SK-N-SH (cell line): ENCODE measurements around the gene SNRNP35. TPM values are rescaled to one million over a fixed set of nuclear protein-coding genes. Genes with fewer than 3 reads are reported as not detected.

Experiments used
- CTCF ChIA-PET: fragments of 300-600, 350-600 bp; formaldehyde crosslinking; extraction: SDS; loops from one replicate; lab custom pipeline; 2021; lab: Yijun Ruan, JAX
- POLR2A ChIA-PET: fragments of 350-600 bp; sonication (Branson Sonifier 250); formaldehyde crosslinking; extraction: SDS; loops from one replicate; lab custom pipeline; 2020; ENCODE audit warnings: antibody characterized with exemption, inconsistent platforms; lab: Yijun Ruan, JAX
- DNase-seq: peaks from one replicate; pipeline ENCODE4 v3.0.0; 2012
- H2AFZ ChIP-seq: fragments of 200-600 bp; sonication (generic); 2 replicates; pipeline ENCODE4 v1.8.1; 2016; ENCODE audit warnings: antibody characterized with exemption, mild to moderate bottlenecking, low read depth
- H3F3A ChIP-seq: fragments of 200-600 bp; sonication (generic); replicated peaks from 2 replicates; pipeline ENCODE3; 2016; ENCODE audit warnings: antibody characterized with exemption, mild to moderate bottlenecking; ENCODE audit not compliant: insufficient read depth
- H3K27ac ChIP-seq, 2 experiments: fragments of 200-500 bp in 1 of 2; fragments of 200-600 bp in 1 of 2; sonication (Bioruptor generic) in 1 of 2; sonication (generic), shearing (Covaris generic) in 1 of 2; 2 replicates each; pipeline versions ENCODE4 v1.5.1 to v1.6.1; 2014 to 2016; ENCODE audit warnings: low read depth in 2 of 2, inconsistent platforms in 1 of 2, low read length in 1 of 2, mild to moderate bottlenecking in 1 of 2, mixed read lengths in 1 of 2
- H3K27me3 ChIP-seq: fragments of 200-600 bp; sonication (generic), shearing (Covaris generic); 2 replicates; pipeline ENCODE4 v1.6.1; 2016; ENCODE audit warnings: mixed run types; ENCODE audit not compliant: insufficient read depth
- H3K36me3 ChIP-seq, 2 experiments: fragments of 200-500 bp in 1 of 2; fragments of 200-600 bp in 1 of 2; sonication (Bioruptor generic) in 1 of 2; sonication (generic) in 1 of 2; replicated peaks in 1 of 2; 2 replicates each; pipeline versions ENCODE3 to v1.5.1; 2014 to 2016; ENCODE audit warnings: low read length in 1 of 2, mild to moderate bottlenecking in 1 of 2; ENCODE audit not compliant: insufficient read depth in 2 of 2, control insufficient read depth in 1 of 2
- H3K4me1 ChIP-seq, 2 experiments: fragments of 200-500 bp in 1 of 2; fragments of 200-600 bp in 1 of 2; sonication (Bioruptor generic) in 1 of 2; sonication (generic), shearing (Covaris generic) in 1 of 2; 2 replicates each; pipeline versions ENCODE4 v1.5.1 to v1.6.1; 2014 to 2016; ENCODE audit warnings: low read depth in 1 of 2, low read length in 1 of 2, mixed run types in 1 of 2; ENCODE audit not compliant: insufficient read depth in 2 of 2, control insufficient read depth in 1 of 2
- H3K4me2 ChIP-seq: fragments of 200-600 bp; sonication (generic), shearing (Covaris generic); 2 replicates; pipeline ENCODE4 v1.6.1; 2017; ENCODE audit warnings: mixed run types
- H3K4me3 ChIP-seq, 2 experiments: fragments of 200-500 bp in 1 of 2; fragments of 200-600 bp in 1 of 2; sonication (Bioruptor generic) in 1 of 2; sonication (generic), shearing (Covaris generic) in 1 of 2; 2 replicates each; pipeline versions ENCODE4 v1.5.1 to v1.8.1; 2014 to 2016; ENCODE audit warnings: low read depth in 2 of 2, inconsistent platforms in 1 of 2, low read length in 1 of 2, mild to moderate bottlenecking in 1 of 2, mixed read lengths in 1 of 2, moderate library complexity in 1 of 2
- H3K79me2 ChIP-seq: fragments of 200-600 bp; sonication (generic); 2 replicates; pipeline ENCODE4 v1.8.1; 2017; ENCODE audit warnings: mild to moderate bottlenecking; ENCODE audit not compliant: insufficient read depth
- H3K9ac ChIP-seq: fragments of 200-600 bp; sonication (generic); 2 replicates; pipeline ENCODE4 v1.6.1; 2017; ENCODE audit warnings: mixed run types
- H3K9me2 ChIP-seq: fragments of 200-600 bp; sonication (generic); 2 replicates; pipeline ENCODE4 v1.6.1; 2017; ENCODE audit warnings: mixed run types
- H3K9me3 ChIP-seq: fragments of 200-600 bp; sonication (generic); 2 replicates; pipeline ENCODE4 v1.6.1; 2017; ENCODE audit warnings: mixed run types, mild to moderate bottlenecking, moderate library complexity
- H4K20me1 ChIP-seq: fragments of 200-600 bp; sonication (generic); 2 replicates; pipeline ENCODE4 v1.6.1; 2017; ENCODE audit warnings: mild to moderate bottlenecking, mixed run types; ENCODE audit not compliant: insufficient read depth
- EZH2phosphoT487 ChIP-seq: fragments of 200-600 bp; sonication (generic); IDR thresholded peaks from 2 replicates; pipeline ENCODE4 v1.6.1; 2017; ENCODE audit warnings: low read depth, mixed run types, mild to moderate bottlenecking, antibody characterized with exemption, moderate library complexity, borderline replicate concordance
- FOSL2 ChIP-seq: IDR thresholded peaks from 2 replicates; pipeline ENCODE4 v1.4.0; 2012; ENCODE audit warnings: low read depth, mild to moderate bottlenecking, moderate library complexity, borderline replicate concordance
- FOXJ3 ChIP-seq: sonication (generic); formaldehyde crosslinking; IDR thresholded peaks from 2 replicates; pipeline ENCODE4 v1.5.1; 2020; ENCODE audit warnings: mild to moderate bottlenecking, missing genetic modification reagents
- GABPA ChIP-seq: IDR thresholded peaks from 2 replicates; pipeline ENCODE4 v1.4.0; 2012; ENCODE audit warnings: low read depth, mild to moderate bottlenecking
- JUND ChIP-seq: IDR thresholded peaks from 2 replicates; pipeline ENCODE4 v1.4.0; 2012
- MEF2A ChIP-seq: IDR thresholded peaks from 2 replicates; pipeline ENCODE4 v1.4.0; 2012; ENCODE audit warnings: low read depth, borderline replicate concordance
- NFIC ChIP-seq: IDR thresholded peaks from 2 replicates; pipeline ENCODE4 v1.4.0; 2012; ENCODE audit warnings: borderline replicate concordance
- NRF1 ChIP-seq: IDR thresholded peaks from 2 replicates; pipeline ENCODE4 v1.6.1; 2012; ENCODE audit warnings: low read depth, mild to moderate bottlenecking, low read length
- POLR2AphosphoS5 ChIP-seq: IDR thresholded peaks from 2 replicates; pipeline ENCODE4 v1.6.1; 2012; ENCODE audit warnings: low read depth, low read length
- RCOR1 ChIP-seq: fragments of 150-350 bp; IDR thresholded peaks from 2 replicates; pipeline ENCODE4 v1.6.1; 2017; ENCODE audit warnings: antibody characterized with exemption, low read length
- SMC3 ChIP-seq: IDR thresholded peaks from 2 replicates; pipeline ENCODE4 v1.6.1; 2012; ENCODE audit warnings: low read depth, low read length, improper control_type of control experiment
- TEAD4 ChIP-seq: IDR thresholded peaks from 2 replicates; pipeline ENCODE4 v1.4.0; 2012; ENCODE audit warnings: mild to moderate bottlenecking, borderline replicate concordance; ENCODE audit not compliant: insufficient read depth
- YY1 ChIP-seq: IDR thresholded peaks from 2 replicates; pipeline ENCODE4 v1.4.0; 2012; ENCODE audit warnings: low read depth, mild to moderate bottlenecking
- WGBS: methylation state at CpG from one replicate; pipeline ENCODE4 v1.1.6; 2017; ENCODE audit warnings: low lambda C conversion rate; 5-methylcytosine and 5-hydroxymethylcytosine counted together
- polyA plus RNA-seq, 3 experiments: library from polyadenylated mRNA; depleted of rRNA; stranded (reverse); fragments of >200 nt; gene quantifications; 2 replicates each; pipeline ENCODE4 v1.2.3, GENCODE V29; 2012
- TF ChIP-seq, protein P1 (sequence below): fragments of 200-600 bp; sonication (generic); IDR thresholded peaks from 2 replicates; pipeline ENCODE4 v1.6.1; 2017; ENCODE audit warnings: antibody characterized with exemption, mild to moderate bottlenecking, moderate library complexity
- TF ChIP-seq, protein P2 (sequence below): IDR thresholded peaks from 2 replicates; pipeline ENCODE4 v1.4.0; 2012; ENCODE audit warnings: low read depth, borderline replicate concordance
- TF ChIP-seq, protein P3 (sequence below): IDR thresholded peaks from 2 replicates; pipeline ENCODE4 v1.6.1; 2012; ENCODE audit warnings: mild to moderate bottlenecking, low read depth, low read length, moderate library complexity
- TF ChIP-seq, protein P4 (sequence below): IDR thresholded peaks from 2 replicates; pipeline ENCODE4 v1.4.0; 2012; ENCODE audit warnings: low read depth, borderline replicate concordance
- TF ChIP-seq, protein P5 (sequence below): IDR thresholded peaks from 2 replicates; pipeline ENCODE4; 2012
- TF ChIP-seq, protein P6 (sequence below): IDR thresholded peaks from 2 replicates; pipeline ENCODE4 v1.4.0; 2012; ENCODE audit warnings: low read depth
- TF ChIP-seq, protein P7 (sequence below): fragments of 150-350 bp; IDR thresholded peaks from 2 replicates; pipeline ENCODE4 v1.6.1; 2017; ENCODE audit warnings: antibody characterized with exemption, low read length, low read depth, borderline replicate concordance

SNRNP35 gene
- polyA plus RNA-seq, 1 of the 3 experiments (the other 2 are of a cell fraction) = 13.1 TPM

DNA sequence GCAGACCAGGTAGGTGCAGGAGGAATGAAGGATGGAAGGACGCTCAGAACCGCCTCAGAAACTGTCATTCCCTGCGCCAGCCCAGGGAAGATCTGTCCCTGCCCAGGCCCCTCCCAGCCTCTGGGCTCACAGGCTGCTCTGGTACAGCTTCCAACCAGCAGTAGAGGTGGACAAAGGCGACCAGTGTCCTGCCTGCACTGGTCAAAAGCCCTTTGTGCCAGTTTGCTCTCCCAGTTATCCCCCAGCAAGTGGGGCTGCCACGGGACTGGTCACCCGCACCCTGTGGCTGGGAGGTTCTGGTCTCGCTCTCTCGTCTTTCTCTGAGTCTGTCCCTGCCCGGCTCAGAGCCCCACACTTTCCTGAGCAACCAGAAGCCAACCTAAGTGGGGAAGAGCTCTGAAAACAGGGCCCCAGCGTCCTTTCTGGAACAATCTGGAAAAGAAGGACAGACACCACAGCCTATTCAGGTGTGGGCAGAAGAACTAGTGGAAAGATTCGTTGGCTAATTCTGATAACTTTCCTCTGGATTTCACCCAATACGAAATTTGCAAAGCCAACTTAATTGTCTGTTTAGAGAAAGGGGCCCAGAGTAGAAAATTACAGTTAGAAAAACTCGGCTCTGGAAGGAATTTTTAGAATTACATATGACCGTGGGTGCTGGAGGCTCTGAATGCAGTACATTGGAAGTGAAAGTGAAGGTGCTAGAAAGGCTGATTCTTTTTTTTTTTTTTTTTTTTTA lies 21.7 kb downstream of the SNRNP35 start:
- Histone ChIP-seq H3K27ac (peak overlapping the region in 1 of 2 experiments; percentile 49; a peak in 3 of 4 replicates), H3K79me2 (0 out of 2 replicates have a peak, but pooled peaks cover 7% of the 10 kb centered on the region), H3K9me2 (no peaks in the 10 kb centered on the region), H3K4me2 (peak overlapping the region; percentile 49; the same call in 1 of the 2 replicates), H3K4me1 (peaks cover 0 to 6% of the 10 kb centered on the region in 2 experiments; a peak in 2 of 4 replicates), H3F3A (peaks cover 14% of the 10 kb centered on the region), H3K9me3 (no peaks in the 10 kb centered on the region), H2AFZ (no peak overlapping the region), H3K4me3 (no peak overlapping the region), H3K27me3 (no peaks in the 10 kb centered on the region), H3K9ac (no peak overlapping the region; the same call in 1 of the 2 replicates), H4K20me1 (no peaks in the 10 kb centered on the region), H3K36me3 (peaks cover 4 to 21% of the 10 kb centered on the region in 2 experiments)
- TF ChIP-seq, protein P1, sequence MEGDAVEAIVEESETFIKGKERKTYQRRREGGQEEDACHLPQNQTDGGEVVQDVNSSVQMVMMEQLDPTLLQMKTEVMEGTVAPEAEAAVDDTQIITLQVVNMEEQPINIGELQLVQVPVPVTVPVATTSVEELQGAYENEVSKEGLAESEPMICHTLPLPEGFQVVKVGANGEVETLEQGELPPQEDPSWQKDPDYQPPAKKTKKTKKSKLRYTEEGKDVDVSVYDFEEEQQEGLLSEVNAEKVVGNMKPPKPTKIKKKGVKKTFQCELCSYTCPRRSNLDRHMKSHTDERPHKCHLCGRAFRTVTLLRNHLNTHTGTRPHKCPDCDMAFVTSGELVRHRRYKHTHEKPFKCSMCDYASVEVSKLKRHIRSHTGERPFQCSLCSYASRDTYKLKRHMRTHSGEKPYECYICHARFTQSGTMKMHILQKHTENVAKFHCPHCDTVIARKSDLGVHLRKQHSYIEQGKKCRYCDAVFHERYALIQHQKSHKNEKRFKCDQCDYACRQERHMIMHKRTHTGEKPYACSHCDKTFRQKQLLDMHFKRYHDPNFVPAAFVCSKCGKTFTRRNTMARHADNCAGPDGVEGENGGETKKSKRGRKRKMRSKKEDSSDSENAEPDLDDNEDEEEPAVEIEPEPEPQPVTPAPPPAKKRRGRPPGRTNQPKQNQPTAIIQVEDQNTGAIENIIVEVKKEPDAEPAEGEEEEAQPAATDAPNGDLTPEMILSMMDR = no peak
- TF ChIP-seq, protein P2, sequence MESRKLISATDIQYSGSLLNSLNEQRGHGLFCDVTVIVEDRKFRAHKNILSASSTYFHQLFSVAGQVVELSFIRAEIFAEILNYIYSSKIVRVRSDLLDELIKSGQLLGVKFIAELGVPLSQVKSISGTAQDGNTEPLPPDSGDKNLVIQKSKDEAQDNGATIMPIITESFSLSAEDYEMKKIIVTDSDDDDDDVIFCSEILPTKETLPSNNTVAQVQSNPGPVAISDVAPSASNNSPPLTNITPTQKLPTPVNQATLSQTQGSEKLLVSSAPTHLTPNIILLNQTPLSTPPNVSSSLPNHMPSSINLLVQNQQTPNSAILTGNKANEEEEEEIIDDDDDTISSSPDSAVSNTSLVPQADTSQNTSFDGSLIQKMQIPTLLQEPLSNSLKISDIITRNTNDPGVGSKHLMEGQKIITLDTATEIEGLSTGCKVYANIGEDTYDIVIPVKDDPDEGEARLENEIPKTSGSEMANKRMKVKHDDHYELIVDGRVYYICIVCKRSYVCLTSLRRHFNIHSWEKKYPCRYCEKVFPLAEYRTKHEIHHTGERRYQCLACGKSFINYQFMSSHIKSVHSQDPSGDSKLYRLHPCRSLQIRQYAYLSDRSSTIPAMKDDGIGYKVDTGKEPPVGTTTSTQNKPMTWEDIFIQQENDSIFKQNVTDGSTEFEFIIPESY = no peak
- TF ChIP-seq JUND (no peak), NRF1 (no peak), GABPA (no peak), EZH2phosphoT487 (no peak), NFIC (no peak), TEAD4 (no peak), FOXJ3 (CRISPR knock-in tag) (no peak), RCOR1 (no peak), MEF2A (no peak), SMC3 (no peak), FOSL2 (no peak), YY1 (no peak), POLR2AphosphoS5 (no peak)
- TF ChIP-seq, protein P3, sequence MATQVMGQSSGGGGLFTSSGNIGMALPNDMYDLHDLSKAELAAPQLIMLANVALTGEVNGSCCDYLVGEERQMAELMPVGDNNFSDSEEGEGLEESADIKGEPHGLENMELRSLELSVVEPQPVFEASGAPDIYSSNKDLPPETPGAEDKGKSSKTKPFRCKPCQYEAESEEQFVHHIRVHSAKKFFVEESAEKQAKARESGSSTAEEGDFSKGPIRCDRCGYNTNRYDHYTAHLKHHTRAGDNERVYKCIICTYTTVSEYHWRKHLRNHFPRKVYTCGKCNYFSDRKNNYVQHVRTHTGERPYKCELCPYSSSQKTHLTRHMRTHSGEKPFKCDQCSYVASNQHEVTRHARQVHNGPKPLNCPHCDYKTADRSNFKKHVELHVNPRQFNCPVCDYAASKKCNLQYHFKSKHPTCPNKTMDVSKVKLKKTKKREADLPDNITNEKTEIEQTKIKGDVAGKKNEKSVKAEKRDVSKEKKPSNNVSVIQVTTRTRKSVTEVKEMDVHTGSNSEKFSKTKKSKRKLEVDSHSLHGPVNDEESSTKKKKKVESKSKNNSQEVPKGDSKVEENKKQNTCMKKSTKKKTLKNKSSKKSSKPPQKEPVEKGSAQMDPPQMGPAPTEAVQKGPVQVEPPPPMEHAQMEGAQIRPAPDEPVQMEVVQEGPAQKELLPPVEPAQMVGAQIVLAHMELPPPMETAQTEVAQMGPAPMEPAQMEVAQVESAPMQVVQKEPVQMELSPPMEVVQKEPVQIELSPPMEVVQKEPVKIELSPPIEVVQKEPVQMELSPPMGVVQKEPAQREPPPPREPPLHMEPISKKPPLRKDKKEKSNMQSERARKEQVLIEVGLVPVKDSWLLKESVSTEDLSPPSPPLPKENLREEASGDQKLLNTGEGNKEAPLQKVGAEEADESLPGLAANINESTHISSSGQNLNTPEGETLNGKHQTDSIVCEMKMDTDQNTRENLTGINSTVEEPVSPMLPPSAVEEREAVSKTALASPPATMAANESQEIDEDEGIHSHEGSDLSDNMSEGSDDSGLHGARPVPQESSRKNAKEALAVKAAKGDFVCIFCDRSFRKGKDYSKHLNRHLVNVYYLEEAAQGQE = no peak
- TF ChIP-seq, protein P4, sequence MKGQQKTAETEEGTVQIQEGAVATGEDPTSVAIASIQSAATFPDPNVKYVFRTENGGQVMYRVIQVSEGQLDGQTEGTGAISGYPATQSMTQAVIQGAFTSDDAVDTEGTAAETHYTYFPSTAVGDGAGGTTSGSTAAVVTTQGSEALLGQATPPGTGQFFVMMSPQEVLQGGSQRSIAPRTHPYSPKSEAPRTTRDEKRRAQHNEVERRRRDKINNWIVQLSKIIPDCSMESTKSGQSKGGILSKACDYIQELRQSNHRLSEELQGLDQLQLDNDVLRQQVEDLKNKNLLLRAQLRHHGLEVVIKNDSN = no peak
- TF ChIP-seq, protein P5, sequence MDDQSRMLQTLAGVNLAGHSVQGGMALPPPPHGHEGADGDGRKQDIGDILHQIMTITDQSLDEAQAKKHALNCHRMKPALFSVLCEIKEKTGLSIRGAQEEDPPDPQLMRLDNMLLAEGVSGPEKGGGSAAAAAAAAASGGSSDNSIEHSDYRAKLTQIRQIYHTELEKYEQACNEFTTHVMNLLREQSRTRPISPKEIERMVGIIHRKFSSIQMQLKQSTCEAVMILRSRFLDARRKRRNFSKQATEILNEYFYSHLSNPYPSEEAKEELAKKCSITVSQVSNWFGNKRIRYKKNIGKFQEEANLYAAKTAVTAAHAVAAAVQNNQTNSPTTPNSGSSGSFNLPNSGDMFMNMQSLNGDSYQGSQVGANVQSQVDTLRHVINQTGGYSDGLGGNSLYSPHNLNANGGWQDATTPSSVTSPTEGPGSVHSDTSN = no peak
- TF ChIP-seq, protein P6, sequence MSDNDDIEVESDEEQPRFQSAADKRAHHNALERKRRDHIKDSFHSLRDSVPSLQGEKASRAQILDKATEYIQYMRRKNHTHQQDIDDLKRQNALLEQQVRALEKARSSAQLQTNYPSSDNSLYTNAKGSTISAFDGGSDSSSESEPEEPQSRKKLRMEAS = no peak
- TF ChIP-seq, protein P7, sequence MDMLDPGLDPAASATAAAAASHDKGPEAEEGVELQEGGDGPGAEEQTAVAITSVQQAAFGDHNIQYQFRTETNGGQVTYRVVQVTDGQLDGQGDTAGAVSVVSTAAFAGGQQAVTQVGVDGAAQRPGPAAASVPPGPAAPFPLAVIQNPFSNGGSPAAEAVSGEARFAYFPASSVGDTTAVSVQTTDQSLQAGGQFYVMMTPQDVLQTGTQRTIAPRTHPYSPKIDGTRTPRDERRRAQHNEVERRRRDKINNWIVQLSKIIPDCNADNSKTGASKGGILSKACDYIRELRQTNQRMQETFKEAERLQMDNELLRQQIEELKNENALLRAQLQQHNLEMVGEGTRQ = no peak
- ChIA-PET CTCF (no interaction called here), POLR2A (no interaction called here)
- 95% methylated on average over 13 of the region's 14 CpGs for WGBS
- DNase-seq = no peak
